Embryonic facial prominence (tissue), 1 donor: ENCODE measurements around the gene RPL35.

Experiments
- DNase-seq: peaks from one replicate; pipeline ENCODE4 v3.0.0-alpha.2; 2016; ENCODE audit errors: extremely low spot score

RPL35 gene

DNA sequence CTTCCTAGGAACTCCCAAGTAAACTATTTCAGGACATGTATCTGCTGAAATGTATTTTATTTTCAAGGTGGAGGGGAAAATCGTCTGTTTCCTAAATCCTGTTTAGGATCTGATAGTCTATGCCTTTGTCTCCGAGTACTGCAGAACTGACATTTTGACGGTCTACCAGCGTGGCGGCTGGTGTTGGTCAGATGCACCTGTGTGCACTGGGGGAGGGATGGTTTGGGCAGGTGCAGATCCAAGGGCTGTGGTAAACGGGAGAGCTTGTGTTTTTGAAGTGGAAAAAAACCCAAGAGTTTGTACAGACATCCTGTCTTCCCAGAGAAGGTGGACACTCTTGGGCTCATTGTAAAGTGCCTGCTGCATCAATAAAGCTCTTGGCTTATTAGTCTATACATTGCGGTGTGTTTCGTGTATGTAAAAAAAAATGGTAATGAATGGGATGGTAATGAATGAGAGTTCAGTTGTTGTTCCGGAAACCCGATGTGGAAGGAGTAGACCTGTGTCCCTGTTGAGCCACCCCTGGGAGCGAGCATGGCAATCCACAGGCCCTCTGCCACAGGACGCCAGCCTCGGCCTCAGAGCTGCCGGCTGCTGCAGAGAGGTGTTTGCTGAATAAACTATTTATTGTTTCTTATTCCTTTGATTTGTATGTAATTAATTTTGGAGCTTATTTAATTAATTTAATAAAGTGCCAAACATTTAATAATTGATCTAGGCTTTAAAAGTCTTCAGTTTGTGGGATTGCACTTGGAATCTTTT lies 15.4 kb upstream of the RPL35 start:
- DNase-seq: no peak

DNA sequence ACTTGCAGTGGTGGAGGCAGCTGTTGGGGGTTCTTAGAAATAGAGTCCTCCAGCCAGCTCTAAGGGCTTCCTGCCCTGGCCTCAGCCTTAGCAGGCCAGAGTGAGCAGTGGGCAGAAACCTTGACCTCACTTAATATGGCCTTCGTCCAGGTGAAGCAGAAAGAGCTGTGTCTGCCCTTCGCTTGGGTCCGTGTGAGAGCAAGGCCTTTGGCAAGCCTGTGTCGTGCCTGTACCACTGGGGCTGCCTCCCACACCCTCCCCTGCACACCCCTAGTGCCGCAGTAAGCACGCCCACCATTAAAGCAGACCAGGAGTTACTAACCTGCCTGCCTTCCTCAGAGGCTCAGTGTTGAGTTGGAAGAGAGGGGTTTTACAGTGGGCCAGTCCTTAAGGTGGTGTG lies 13.7 kb upstream of the RPL35 start:
- no peak for DNase-seq

DNA sequence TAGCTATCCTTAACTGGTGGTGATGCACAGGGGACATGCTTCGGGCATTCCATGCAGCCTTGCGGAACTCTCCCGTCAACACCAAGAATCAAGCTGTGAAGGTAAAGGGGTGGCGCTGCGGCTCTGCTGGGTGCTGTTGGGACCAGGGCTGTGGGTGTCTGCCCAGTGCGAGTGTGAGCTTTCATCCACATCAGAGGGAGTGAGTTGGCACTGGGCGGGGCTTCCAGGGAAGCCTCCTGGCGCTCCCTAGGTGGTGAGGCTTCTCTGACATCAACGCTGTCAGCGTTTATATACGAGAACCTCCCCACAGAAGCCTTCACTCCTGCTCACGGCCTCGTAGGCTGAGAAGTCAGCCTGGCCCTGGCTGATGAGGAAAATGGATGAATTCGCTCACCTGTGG lies 11.9 kb upstream of the RPL35 start:
- DNase-seq: no peak

DNA sequence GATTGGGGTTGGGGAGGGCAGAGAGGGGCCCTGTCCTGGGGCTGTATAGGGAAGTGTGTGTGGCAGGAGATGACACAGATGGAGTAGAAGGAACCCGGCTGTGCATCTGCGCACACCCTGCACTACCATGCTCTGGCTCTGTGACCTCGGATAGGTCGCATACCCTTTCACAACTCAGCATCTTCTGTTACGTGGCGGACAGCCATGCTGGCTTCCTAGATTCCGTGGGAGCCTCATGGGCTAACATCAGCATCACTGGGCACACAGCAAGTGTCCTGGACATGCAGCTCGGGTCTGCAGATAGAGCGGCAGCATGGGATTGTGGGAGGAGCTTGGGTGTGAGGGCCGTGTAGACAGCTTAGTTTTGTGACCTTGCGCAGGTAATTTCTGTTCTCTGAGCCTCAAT lies 9.4 kb upstream of the RPL35 start:
- DNase-seq: no peak

DNA sequence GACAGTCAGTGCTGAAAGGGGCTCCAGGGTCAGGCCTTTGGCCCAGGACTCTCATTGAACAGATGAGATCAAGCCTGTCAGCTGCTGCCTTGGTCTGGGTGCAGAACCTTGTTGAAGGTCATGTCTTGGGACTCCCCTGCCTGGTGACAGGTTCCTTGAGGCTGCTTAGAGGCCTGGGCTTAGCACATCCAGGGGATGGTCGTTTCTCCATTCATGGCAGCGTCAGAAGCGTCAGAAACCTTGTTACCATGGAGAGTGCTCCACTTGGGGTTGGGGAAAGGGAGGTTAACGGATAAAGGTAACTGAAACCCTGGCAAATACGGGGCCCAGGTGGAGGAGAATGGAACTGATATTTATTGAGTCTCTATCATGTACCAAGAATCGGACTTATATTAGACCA lies 9.0 kb upstream of the RPL35 start:
- no peak for DNase-seq

DNA sequence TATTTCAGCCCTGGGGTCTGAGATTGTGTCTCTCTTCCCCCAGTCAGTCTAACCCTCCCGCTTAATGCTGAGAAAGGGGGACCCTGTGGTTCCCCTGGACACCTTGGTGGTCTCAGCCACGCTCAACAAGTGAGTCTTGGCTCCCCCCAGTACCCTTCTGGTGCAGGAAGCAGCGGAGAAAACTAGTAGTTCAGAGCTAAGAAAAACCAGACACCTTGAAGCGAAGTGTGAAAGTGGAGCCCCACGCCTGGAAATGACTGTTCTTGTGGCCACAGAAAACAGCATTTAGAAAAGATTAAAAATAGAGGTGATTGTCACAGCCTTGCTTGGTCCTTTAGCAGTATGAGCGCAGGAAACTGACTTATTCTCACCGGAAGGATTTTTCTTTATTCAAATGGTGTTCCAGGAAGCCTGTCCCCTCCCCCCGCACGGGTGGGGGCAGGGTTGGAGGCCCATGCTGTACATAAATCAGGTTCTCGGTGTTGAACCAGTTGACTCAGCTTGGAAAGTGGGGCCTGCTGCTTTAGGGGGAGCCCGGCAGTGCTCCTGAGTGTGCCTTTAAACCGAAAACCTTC lies 8.3 kb upstream of the RPL35 start:
- no peak for DNase-seq

DNA sequence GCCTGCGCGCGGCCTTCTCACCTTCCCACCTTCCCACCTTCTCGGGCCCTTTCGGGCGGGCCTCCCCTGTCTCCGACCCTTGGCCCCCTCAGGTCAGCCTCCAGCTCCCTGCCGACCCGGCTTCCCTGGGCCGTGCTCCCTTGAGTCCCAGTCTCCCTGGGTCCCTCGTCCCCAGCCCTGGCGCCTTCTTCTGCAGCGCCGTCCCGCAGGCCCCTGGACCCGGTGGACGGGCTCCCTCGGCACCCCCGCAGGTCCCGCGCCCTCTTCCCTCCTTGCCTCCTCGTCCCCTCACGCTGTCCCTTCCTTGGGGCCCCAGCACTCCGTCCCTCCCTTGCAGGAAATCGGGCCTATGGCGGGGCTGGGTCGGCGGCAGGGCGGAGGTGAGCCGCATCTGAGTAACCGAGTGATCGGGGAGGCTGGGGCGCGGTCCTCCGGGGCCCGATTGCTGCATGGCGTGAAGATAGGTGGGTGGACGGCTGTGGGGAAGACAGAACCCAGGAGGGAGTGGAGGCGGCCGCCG lies 7.8 kb upstream of the RPL35 start:
- no peak for DNase-seq

DNA sequence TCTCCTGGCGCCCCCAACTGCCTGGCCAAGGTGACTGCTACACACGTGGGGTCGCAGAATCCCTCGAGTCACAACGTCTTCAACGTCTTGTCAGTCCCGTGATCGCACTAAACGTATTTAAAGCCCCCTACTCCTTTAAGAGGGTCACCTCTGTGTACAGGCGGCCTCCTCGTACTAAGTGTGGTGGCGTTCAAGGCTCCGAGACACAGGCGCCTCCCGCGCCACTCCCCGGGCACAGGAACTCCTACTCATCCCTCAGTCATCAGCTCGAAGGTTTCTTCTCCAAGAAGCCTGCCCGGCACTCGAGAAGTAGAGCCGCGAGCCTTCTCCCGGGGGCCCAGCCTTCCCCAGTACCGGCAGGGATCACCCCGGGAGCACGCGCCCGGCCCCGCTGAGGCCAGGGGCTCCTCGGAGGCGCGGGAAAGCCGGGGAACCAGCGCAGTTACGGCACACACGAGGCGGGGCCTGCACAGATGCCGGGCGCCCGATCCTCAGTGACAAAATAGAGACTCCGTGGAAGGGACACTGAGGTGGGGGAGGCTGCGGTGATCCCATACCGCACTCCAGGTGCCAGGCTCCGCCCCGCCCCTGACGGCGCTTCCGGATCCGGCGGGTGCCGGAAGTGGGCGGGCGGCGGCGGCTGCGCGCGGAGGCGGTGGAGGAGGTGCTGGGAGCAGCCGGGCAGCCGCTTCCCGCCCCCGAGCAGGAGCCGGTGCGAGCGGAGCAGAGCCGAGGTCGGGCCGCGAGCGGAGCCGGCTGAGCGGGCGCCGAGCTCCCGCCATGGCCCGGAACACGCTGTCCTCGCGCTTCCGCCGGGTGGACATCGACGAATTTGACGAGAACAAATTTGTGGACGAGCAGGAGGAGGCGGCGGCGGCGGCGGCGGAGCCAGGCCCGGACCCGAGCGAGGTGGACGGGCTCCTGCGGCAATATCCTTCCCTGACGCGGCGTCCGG lies 7.0 kb upstream of the RPL35 start:
- peak; percentile 70 for DNase-seq

DNA sequence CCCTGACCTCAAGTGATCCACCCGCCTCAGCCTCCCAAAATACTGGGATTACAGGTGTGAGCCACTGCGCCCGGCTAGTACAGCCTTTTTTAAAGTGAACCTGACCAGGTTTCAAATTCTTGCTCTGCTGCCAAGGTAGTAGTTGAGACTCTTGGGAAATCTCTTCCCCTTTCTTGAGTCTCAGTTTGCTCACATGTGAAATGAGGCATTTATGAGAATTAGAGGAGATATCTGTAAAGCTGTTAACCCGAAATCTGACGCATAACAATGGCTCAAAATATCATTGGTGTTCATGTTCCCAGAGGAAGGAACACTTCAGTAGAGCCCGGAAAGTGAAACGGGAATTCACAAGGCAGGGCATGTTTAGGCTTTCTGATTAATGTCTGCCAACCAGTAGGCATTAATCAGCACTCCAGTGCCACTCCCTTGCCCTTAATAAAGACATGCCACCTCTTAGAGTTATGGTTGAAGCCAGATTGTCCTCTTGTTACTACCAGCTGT lies 1.7 kb upstream of the RPL35 start:
- DNase-seq: no peak

DNA sequence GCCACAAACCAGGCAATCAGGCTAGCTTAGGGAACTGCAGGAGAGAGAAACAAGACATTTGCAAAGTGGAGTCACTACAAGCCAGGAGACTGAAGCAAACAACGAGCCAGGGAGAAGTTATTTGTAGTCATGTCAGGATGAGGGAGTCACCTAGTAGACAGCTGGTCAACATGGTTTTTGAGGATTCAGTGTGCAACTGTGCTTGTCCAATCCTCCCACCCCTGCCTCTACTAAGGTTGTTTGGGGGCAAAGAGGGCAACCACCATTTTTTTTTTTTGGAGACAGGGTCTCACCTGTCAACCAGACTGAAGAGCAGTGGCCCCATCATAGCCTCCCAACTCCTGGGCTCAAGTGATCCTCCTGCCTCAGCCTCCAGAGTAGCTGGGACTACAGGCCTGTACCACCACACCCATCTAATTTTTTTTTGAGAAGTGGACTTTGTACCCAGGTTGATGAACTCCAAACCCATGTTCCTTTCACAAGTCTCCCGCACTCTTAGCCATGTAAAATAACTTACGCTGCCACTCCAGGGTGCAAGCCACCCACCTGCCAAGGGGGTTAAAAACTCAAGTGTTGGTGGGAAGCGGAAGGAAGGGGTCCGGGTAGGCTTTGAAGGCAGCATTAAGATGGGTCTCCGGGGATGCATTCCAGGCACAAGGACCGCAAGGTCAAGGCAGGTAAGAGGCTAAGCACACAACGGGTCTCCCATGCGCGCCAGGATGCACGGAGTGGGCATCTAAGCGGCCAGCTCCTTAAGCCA lies 995 bp downstream of the RPL35 start:
- DNase-seq: no peak

DNA sequence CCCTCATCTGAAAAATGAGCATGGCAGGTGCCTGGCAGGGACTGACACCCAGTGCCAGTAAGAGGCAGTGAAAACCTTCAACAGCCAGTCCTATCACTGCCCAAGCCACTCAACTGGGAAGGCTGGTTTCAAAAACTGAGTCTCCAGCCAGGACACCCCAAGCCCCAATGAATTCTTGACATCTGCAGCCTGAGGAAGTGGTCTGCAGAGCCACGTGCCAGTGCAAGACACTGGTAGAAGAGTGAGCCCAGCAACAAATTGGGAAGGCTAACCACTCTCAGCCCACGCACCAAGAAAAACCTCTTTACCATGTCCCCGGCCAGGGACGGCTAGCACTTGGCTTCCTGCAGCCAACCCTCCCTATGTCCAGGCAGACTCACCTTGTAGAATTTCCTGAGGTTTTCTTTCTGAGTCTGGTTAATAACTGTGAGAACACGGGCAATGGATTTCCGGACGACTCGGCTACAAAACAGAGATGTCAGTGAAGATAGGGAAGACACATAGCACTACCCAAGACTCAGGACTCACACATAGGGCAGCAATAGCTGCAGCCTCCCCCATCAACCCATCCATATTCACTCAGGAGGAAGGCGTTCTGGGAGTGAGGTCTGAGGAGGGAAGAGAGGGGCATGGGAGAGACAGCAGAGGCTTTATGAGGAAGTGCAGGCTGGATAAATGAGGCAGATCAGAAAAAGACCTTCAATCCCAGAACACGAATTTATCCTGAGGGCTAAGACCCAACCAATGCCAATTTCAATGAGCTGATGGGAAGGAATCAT lies 1.8 kb downstream of the RPL35 start:
- DNase-seq: no peak

DNA sequence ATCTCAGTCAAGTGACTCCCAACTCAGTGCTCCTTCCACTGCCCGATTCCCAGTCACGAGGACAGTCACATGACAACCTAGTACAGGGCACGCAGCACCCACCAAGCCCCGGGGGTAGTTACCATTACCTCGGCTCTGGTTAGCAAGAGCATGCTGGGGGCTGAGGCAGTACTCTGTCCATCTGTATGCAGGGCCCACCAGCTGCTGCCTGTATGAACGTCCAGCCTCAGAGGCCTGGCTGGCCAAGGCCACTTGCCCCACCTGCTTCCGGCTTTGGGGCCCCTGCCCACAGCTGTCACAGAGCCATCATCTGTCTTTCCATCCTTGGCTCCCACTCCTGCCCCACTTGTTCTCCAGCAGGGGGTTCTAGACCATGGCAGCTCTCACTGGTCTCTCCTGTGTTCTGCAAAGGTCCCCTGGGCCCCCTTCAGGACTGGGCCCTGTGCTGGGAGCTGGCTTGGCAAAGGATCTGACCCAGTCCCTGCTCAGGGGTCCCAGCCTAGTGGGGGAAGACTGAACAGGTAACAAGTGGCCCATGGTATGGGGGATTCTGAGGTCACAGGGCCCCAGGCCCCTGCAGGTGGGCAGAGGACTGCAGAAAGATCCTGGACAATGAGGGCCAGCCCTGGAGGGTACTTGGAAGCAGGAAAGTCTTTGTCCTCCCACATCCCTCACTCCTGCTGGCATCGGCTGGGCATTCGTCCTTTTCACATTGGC lies 3.3 kb downstream of the RPL35 start:
- DNase-seq: no peak

DNA sequence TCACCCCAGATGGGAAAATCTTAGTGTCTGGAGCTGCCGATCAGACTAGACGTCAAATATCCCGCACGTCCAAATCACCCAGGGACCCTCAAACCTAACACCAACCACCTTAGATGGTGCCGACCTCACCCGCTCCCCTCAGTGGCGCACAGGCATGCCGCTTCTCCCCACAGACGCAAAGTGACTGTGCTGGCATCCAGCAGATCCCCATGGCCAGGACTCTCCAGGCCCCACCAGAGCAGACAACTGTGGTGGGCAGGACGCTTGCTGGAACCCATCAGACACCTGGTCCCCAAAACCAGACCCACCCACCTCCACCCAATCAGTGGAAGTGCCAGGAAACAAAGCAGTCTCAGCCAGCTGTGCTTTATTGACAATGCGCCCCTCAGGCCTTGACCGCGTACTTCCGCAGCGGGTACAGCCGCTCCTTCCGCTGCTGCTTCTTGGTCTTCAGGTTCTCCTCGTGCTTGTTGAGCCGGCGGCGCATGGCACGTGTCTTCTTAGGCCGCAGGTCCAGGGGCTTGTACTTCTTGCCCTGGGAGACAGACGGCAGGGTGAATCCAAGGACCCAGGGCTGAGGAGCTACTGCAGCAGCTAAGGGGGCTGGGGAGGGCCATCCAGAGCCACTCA lies 4.1 kb downstream of the RPL35 start:
- DNase-seq: no peak

DNA sequence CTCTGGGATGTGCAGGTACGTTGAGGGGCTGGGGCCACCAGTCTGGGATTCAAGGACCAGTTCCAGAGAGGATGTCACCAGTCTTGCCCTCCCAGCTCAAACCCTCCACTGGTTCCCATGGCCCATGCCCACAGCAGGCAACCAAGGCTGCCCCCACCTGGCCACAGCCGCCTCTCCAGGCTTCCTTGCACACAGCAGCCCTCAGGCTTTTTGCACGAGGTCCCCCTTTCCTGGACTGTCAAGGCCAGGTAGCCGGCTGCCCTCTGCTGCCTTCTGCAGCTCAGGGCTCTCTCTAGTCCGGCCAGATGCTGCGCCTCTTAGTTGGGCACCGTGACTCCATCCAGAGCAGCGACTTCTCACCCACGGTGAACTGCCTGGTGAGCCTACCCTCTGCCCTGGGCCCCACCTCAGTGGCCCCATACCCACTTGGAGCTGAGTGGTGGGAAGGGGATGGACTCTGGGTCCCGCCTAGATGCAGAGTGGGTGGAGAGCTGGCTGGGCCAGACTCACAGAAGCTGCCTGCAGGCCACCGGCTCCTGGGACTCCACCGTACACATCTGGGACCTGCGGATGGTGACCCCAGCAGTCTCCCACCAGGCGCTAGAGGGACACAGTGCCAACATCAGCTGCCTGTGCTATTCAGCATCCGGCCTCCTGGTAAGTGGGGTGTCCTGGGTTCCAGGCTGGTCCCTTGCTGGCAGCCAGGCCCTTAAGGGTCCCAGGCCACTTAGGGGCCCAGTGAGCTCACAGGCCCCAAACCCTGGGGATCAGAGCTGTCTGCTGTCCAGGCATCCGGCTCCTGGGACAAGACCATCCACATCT lies 5.6 kb downstream of the RPL35 start:
- no peak for DNase-seq

DNA sequence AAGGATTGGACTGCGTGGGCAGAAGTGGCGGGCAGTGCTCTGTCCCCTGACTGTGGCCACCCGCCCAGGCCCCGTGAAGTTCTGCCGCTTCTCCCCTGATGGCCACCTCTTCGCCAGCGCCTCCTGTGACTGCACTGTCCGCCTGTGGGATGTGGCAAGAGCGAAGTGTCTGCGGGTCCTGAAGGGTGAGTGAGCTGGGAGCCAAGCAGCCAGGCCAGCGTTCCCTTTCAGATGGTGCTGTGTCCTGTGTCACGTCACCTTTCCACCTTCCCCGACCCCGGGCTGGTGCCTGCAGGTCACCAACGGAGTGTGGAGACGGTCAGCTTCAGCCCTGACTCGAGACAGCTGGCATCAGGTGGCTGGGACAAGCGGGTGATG lies 6.2 kb downstream of the RPL35 start:
- no peak for DNase-seq

DNA sequence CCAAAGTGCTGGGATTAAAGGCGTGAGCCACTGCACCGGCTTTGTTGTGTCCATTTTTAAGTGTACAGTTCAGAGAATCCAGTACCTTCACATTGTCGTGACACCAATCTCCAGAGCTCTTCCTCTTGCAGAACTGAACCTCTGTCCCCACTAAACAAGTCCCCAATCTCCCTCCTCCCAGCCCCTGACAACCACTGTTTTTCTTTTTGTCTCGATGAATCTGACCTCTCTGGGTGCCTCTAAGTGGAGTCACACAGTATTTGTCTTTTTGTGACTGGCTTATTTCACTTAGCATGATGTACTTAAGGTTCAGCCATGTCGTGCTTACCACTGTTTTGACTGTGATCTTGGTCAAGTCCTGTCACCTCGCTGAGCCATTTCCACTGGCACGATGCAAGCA lies 6.9 kb downstream of the RPL35 start:
- no peak for DNase-seq

DNA sequence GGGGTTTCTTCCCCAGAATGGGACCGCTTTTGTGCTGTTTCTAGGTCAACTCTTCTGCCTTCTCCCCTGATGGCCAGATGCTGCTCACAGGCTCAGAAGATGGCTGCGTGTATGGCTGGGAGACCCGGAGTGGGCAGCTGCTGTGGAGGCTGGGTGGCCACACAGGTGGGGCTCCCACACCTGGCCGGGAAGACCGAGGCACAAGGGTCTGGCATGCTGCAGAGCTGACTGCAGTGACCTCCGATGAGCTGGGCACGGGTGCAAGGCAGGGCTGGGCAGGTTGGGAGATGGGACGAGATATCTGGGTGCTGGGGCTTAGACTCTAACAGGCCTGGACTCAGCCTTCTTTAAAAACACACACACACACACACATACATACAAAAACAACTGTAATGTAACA lies 7.6 kb downstream of the RPL35 start:
- DNase-seq: no peak

DNA sequence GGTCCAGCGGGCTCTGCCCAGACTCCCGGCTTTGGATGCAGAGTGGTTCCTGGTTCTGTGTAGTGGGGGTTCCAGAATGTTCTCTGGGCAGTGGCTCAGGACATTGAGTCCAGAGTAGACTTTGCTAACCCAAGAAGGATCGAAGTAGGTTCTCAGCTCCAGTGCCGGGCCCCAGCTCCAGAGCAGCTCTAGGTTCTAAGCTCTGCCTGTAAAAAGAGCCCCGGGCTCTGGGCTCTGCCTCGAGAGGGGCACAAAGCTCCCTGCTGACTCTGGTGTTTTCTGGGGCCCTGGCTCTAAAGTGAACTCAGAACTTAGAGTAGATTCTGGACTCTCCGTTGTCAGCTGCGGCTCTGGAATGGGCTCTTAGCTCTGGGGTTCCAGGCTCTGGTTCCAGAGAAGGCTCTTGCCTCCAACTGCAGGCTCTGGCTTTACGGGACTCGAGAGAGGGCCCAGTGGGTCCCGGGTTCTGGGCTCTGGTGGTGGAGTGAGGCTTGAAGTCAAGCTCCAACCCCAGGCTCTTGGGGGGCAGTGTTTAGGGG lies 8.1 kb downstream of the RPL35 start:
- no peak for DNase-seq
